ENCODE data around the gene HEY2.

DNA sequence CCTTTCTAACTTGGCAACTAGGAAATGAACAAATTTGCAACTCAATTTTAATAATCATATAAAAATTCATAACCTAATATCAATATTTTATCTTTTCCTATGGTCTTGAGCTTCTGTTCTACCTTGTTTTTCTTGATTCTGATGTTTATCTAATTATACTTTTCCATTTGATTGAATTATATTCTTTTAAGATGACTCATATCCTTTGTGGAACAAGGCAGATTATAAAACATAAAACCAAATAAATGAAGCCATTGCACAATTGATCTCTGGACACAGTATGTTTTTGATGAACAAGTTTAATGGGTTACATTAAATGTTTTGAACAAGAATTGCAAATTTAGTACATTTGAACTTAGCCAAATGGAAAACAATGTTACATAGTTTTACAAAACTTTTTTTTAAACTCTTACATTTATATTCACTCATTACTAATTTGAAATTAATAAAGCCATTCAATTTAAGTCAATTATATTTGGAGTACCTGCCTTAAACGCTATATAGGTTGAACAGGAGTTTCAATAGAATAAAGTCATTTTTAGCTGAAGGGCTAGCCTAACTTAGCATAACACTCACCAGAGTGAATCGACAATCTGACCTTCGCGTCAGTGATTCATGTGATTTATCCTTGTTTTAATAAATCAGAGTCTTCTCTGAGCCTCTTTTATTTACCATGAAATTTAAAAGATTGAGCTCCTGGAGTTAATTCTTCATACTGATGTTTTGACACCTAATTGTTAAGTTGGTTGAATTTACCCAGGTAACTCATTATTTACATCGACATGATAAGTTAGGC is 45.1 kb downstream of the HEY2 start:
- TF ChIP-seq ZNF274 (IDR thresholded peaks at IDR 0.05; ENCODE audit: low read depth, low read length) (no peak), SUZ12 (IDR thresholded peaks at IDR 0.05; ENCODE audit: extremely low read depth, insufficient read depth, insufficient read length) (no peak), YY1 (IDR thresholded peaks at IDR 0.05; ENCODE audit: insufficient read depth, insufficient read length) (no peak)

Data from NT2/D1 (cell line).